ENCODE data around the gene NOD1. TPM values are rescaled to one million over a fixed set of nuclear protein-coding genes. Genes with fewer than 3 reads are reported as not detected.
"Not testable (repeated sequence)": the region's sequence is repeated elsewhere in the genome, so short reads cannot be mapped to it uniquely, and the experiment has no call there.

Gene NOD1
- total RNA-seq, 1 donor from 2014 or later, result 13.0 TPM

DNA sequence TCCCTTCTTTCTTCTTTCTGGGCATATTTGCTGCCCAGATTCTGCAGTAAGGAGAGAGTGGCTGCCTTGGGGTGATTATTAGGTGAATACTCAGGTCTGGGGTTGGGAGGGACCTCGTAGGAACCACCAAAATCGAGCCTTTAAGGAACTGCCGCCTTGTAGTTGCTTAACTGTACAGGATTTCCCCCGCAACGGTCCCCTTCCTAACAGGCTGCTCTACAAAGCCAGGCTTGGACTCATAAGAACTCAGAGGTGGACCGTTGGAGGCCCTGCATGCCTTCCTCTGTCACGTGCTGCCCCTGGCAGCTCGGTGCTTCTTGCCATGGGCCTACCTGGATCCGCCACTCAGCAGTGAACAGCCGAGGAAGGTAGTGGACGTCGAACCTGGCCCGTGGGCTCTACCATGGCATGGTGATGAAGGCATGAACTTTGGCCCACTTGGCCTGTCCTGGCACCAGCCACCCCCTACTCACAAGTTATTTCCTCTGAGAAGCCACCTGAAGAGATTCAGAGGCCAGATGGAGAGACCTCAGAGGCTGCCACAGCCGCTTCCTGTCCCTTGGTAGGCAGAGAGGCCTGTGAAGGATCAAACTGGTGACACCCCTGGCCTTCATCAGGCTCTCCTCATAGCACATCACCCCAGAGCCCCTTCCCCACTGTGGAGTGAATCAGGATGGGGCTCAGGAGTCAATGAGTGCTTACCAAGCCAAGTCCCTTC is 54.6 kb downstream of the NOD1 start:
- Histone ChIP-seq H3K27me3 (ENCODE audit: control insufficient read depth in 3 of 3, insufficient read depth in 3 of 3, low read length in 3 of 3) (no peaks in the 10 kb centered on the region), H3K9ac (ENCODE audit: low read depth in 1 of 3, low read length in 3 of 3) (no peak overlapping the region), H3K4me1 (ENCODE audit: control insufficient read depth in 3 of 3, insufficient read depth in 3 of 3, low read length in 3 of 3) (peaks cover 0 to 4% (median 4%) of the 10 kb centered on the region in 3 donors), H3K36me3 (ENCODE audit: control insufficient read depth in 3 of 3, insufficient read depth in 3 of 3, low read length in 3 of 3) (peaks cover 17 to 30% (median 27%) of the 10 kb centered on the region in 3 donors), H3K9me3 (ENCODE audit: control insufficient read depth in 3 of 3, low read length in 3 of 3) (no peaks in the 10 kb centered on the region), H3K4me3 (ENCODE audit: low read length in 3 of 3) (no peak overlapping the region), H3K27ac (ENCODE audit: low read depth, low read length) (no peak overlapping the region)

GRCh38 chr7:30422922-30423321 is 55.7 kb downstream of the NOD1 start:
- Histone ChIP-seq H3K9me3 (ENCODE audit: control insufficient read depth in 3 of 3, low read length in 3 of 3) (no peaks in the 10 kb centered on the region), H3K9ac (ENCODE audit: low read depth in 1 of 3, low read length in 3 of 3) (no peak overlapping the region), H3K4me1 (ENCODE audit: control insufficient read depth in 3 of 3, insufficient read depth in 3 of 3, low read length in 3 of 3) (peaks cover 0 to 4% (median 4%) of the 10 kb centered on the region in 3 donors), H3K27ac (ENCODE audit: low read depth, low read length) (no peak overlapping the region), H3K27me3 (ENCODE audit: control insufficient read depth in 3 of 3, insufficient read depth in 3 of 3, low read length in 3 of 3) (no peaks in the 10 kb centered on the region), H3K4me3 (ENCODE audit: low read length in 3 of 3) (no peak overlapping the region), H3K36me3 (ENCODE audit: control insufficient read depth in 3 of 3, insufficient read depth in 3 of 3, low read length in 3 of 3) (peaks cover 17 to 26% (median 23%) of the 10 kb centered on the region in 3 donors)

GRCh38 chr7:30421647-30422196 is 56.9 kb downstream of the NOD1 start:
- H3K4me1 ChIP-seq (ENCODE audit: control insufficient read depth in 3 of 3, insufficient read depth in 3 of 3, low read length in 3 of 3), result no peaks in the 10 kb centered on the region
- peaks cover 12 to 18% (median 17%) of the 10 kb centered on the region in 3 donors for H3K36me3 ChIP-seq (ENCODE audit: control insufficient read depth in 3 of 3, insufficient read depth in 3 of 3, low read length in 3 of 3)
- no peak overlapping the region for H3K9ac ChIP-seq (ENCODE audit: low read depth in 1 of 3, low read length in 3 of 3)
- H3K9me3 ChIP-seq (ENCODE audit: control insufficient read depth in 3 of 3, low read length in 3 of 3), result no peaks in the 10 kb centered on the region
- H3K4me3 ChIP-seq (ENCODE audit: low read length in 3 of 3), result no peak overlapping the region
- no peak overlapping the region for H3K27ac ChIP-seq (ENCODE audit: low read depth, low read length)
- no peaks in the 10 kb centered on the region for H3K27me3 ChIP-seq (ENCODE audit: control insufficient read depth in 3 of 3, insufficient read depth in 3 of 3, low read length in 3 of 3)

DNA sequence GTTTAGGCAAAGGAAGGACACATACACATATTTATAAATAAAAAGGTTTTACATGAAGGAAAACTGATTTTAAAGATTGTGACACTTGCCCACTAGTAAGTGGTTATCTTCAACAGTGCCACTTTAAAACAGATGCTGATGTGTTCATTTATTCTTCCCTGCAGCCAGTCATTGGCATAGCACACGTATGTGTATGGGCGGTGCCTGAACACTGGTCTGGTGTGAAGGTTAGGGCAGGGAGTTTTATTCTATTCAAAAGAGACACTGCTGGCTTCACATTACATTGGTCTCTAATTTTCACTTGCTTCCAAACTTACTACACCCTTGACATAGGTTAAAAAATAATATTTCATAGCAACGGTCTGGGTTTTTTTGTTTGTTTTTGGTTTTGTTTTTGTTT is 57.9 kb downstream of the NOD1 start:
- no peak overlapping the region for H3K4me3 ChIP-seq (ENCODE audit: low read length in 3 of 3)
- H3K27ac ChIP-seq (ENCODE audit: low read depth, low read length), result no peak overlapping the region
- no peaks in the 10 kb centered on the region for H3K9me3 ChIP-seq (ENCODE audit: control insufficient read depth in 3 of 3, low read length in 3 of 3)

GRCh38 chr7:30420080-30420479 is 58.5 kb downstream of the NOD1 start:
- not testable (repeated sequence) for H3K4me3 ChIP-seq (ENCODE audit: low read length in 3 of 3); H3K9ac ChIP-seq (ENCODE audit: low read depth in 1 of 3, low read length in 3 of 3); H3K27ac ChIP-seq (ENCODE audit: low read depth, low read length); H3K9me3 ChIP-seq (ENCODE audit: control insufficient read depth in 3 of 3, low read length in 3 of 3); H3K27me3 ChIP-seq (ENCODE audit: control insufficient read depth in 3 of 3, insufficient read depth in 3 of 3, low read length in 3 of 3); H3K4me1 ChIP-seq (ENCODE audit: control insufficient read depth in 3 of 3, insufficient read depth in 3 of 3, low read length in 3 of 3)
- H3K36me3 ChIP-seq (ENCODE audit: control insufficient read depth in 3 of 3, insufficient read depth in 3 of 3, low read length in 3 of 3), result peaks cover 3 to 13% (median 6%) of the 10 kb centered on the region in 3 donors

More for the DNA sequence above, 57.9 kb downstream of the NOD1 start:
- Histone ChIP-seq H3K4me1 (ENCODE audit: control insufficient read depth in 3 of 3, insufficient read depth in 3 of 3, low read length in 3 of 3) (no peaks in the 10 kb centered on the region), H3K36me3 (ENCODE audit: control insufficient read depth in 3 of 3, insufficient read depth in 3 of 3, low read length in 3 of 3) (peaks cover 6 to 16% (median 8%) of the 10 kb centered on the region in 3 donors), H3K9ac (ENCODE audit: low read depth in 1 of 3, low read length in 3 of 3) (no peak overlapping the region), H3K27me3 (ENCODE audit: control insufficient read depth in 3 of 3, insufficient read depth in 3 of 3, low read length in 3 of 3) (no peaks in the 10 kb centered on the region)

DNA sequence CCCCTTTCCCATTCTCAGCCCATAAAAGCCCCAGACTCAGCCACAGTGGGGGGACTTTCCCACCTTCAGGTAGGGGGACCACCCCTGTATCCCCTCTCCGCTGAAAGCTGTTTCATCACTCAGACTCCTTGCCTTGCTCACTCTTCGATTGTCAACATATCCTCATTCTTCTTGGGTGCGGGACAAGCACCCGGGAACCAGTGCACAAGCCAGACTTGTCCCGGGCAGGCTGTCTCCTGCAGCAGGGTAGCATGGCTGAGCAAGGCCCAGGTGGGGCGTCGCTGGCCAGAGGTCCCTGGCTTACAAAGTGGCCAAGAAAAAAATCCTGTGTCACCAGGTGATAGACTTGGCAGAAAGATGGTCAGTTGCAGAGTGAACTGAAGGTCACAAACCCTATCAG is 64.7 kb downstream of the NOD1 start:
- no peaks in the 10 kb centered on the region for H3K9me3 ChIP-seq (ENCODE audit: control insufficient read depth in 3 of 3, low read length in 3 of 3)
- H3K4me3 ChIP-seq (ENCODE audit: low read length in 3 of 3), result no peak overlapping the region
- no peaks in the 10 kb centered on the region for H3K36me3 ChIP-seq (ENCODE audit: control insufficient read depth in 3 of 3, insufficient read depth in 3 of 3, low read length in 3 of 3)
- H3K27ac ChIP-seq (ENCODE audit: low read depth, low read length), result no peak overlapping the region
- H3K4me1 ChIP-seq (ENCODE audit: control insufficient read depth in 3 of 3, insufficient read depth in 3 of 3, low read length in 3 of 3), result peaks cover 0 to 5% (median 0%) of the 10 kb centered on the region in 3 donors
- H3K9ac ChIP-seq (ENCODE audit: low read depth in 1 of 3, low read length in 3 of 3), result no peak overlapping the region
- H3K27me3 ChIP-seq (ENCODE audit: control insufficient read depth in 3 of 3, insufficient read depth in 3 of 3, low read length in 3 of 3), result no peaks in the 10 kb centered on the region

GRCh38 chr7:30412782-30413504 is 65.6 kb downstream of the NOD1 start:
- H3K27ac ChIP-seq (ENCODE audit: low read depth, low read length), result no peak overlapping the region
- no peak overlapping the region for H3K4me3 ChIP-seq (ENCODE audit: low read length in 3 of 3)
- no peaks in the 10 kb centered on the region for H3K9me3 ChIP-seq (ENCODE audit: control insufficient read depth in 3 of 3, low read length in 3 of 3)
- peaks cover 0 to 10% (median 5%) of the 10 kb centered on the region in 3 donors for H3K4me1 ChIP-seq (ENCODE audit: control insufficient read depth in 3 of 3, insufficient read depth in 3 of 3, low read length in 3 of 3)
- no peak overlapping the region for H3K9ac ChIP-seq (ENCODE audit: low read depth in 1 of 3, low read length in 3 of 3)
- H3K36me3 ChIP-seq (ENCODE audit: control insufficient read depth in 3 of 3, insufficient read depth in 3 of 3, low read length in 3 of 3), result no peaks in the 10 kb centered on the region
- H3K27me3 ChIP-seq (ENCODE audit: control insufficient read depth in 3 of 3, insufficient read depth in 3 of 3, low read length in 3 of 3), result no peaks in the 10 kb centered on the region

- Histone ChIP-seq H3K9ac (ENCODE audit: low read depth in 1 of 3, low read length in 3 of 3) (no peak overlapping the region), H3K4me1 (ENCODE audit: control insufficient read depth in 3 of 3, insufficient read depth in 3 of 3, low read length in 3 of 3) (peaks cover under 1 to 13% (median 8%) of the 10 kb centered on the region in 3 donors), H3K36me3 (ENCODE audit: control insufficient read depth in 3 of 3, insufficient read depth in 3 of 3, low read length in 3 of 3) (no peaks in the 10 kb centered on the region), H3K9me3 (ENCODE audit: control insufficient read depth in 3 of 3, low read length in 3 of 3) (no peaks in the 10 kb centered on the region), H3K27ac (ENCODE audit: low read depth, low read length) (no peak overlapping the region), H3K4me3 (ENCODE audit: low read length in 3 of 3) (no peak overlapping the region), H3K27me3 (ENCODE audit: control insufficient read depth in 3 of 3, insufficient read depth in 3 of 3, low read length in 3 of 3) (no peaks in the 10 kb centered on the region)
Measured at GRCh38 chr7:30411897-30412296, 66.7 kb downstream of the NOD1 start.

GRCh38 chr7:30411173-30411572 is 67.4 kb downstream of the NOD1 start:
- no peak overlapping the region for H3K4me3 ChIP-seq (ENCODE audit: low read length in 3 of 3)

More at GRCh38 chr7:30411173-30411572, 67.4 kb downstream of the NOD1 start:
- Histone ChIP-seq H3K36me3 (ENCODE audit: control insufficient read depth in 3 of 3, insufficient read depth in 3 of 3, low read length in 3 of 3) (no peaks in the 10 kb centered on the region), H3K27ac (ENCODE audit: low read depth, low read length) (no peak overlapping the region), H3K4me1 (ENCODE audit: control insufficient read depth in 3 of 3, insufficient read depth in 3 of 3, low read length in 3 of 3) (peaks cover 4 to 16% (median 13%) of the 10 kb centered on the region in 3 donors), H3K9me3 (ENCODE audit: control insufficient read depth in 3 of 3, low read length in 3 of 3) (no peaks in the 10 kb centered on the region), H3K9ac (ENCODE audit: low read depth in 1 of 3, low read length in 3 of 3) (no peak overlapping the region), H3K27me3 (ENCODE audit: control insufficient read depth in 3 of 3, insufficient read depth in 3 of 3, low read length in 3 of 3) (no peaks in the 10 kb centered on the region)

Data from skeletal muscle tissue (tissue), 4 donors.